GM19023 (cell line): Measurements from ENCODE around the gene PRMT3.
"Not testable (repeated sequence)": the region's sequence is repeated elsewhere in the genome, so short reads cannot be mapped to it uniquely, and the experiment has no call there.

ENCODE experiments used
- ATAC-seq: cut with Tn5 transposase; IDR thresholded peaks from one replicate; pipeline ENCODE4 v1.9.1; 2021; ENCODE audit warnings: mild to moderate bottlenecking, moderate library complexity; ENCODE audit not compliant: unreplicated experiment

The PRMT3 gene

DNA sequence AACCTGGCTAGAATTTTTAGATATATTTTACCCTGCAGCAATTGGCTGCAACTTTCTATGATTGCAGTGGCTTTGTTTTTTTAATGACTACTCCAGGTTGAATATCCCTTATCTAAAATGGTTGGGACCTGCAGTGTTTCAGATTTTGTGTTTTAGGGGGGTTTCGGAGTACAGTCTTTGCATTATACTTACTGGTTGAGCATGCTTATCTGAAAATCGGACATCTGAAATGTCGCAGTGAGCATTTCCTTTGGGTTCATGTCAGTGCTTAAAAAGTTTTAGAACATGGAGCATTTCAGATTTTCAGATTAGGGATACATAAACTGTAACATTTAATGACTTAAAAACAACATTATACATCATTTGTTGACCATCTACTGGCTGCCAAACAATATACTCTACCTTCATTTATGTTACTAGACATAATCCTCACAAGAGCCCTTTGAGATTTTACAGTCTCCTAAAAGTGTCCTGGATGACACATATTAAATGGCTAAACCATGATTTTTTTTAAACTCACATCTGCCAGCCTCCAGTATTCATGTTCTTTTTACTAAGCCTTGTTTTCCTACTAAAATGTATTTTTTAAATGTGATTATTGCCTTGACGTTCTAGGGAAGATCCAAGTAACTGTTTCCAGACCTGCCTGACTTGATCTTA is 66.3 kb downstream of the PRMT3 start:
- no peak for ATAC-seq

DNA sequence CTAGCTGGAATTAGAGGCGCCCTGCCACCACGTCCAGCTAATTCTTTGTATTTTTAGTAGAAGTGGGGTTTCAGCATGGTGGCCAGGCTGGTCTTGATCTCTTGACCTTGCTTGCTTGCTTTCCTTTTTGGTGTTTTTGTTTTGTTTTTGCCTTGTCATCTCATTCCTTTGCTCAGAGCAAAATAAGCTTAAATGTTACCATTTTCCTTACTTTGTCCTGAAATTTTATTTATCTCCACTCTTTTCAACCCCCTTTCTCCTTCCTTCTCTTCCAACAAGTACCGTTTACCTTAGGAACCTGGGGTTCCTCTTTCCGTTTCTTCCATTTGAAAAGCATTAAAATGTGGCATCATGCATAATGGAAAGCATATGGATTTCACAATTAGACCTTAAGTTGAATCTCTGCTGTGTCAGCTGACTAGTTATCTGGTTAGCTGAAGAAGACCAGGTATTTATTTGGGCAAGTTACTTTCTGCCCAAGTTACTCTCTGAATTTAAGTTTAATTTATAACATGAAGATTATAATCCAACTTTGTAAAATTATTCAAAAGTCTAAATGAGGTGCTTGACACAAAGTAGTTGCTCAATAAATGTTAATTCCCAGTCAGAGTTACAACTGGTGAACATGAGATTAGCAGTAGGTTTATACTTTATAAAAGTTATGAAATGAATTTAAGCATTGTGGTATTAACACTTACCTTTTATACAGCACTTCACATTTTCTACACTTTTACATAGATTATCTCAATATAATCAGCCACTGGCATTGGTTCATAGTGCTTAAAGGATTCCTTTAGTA is 69.7 kb downstream of the PRMT3 start:
- ATAC-seq: no peak

DNA sequence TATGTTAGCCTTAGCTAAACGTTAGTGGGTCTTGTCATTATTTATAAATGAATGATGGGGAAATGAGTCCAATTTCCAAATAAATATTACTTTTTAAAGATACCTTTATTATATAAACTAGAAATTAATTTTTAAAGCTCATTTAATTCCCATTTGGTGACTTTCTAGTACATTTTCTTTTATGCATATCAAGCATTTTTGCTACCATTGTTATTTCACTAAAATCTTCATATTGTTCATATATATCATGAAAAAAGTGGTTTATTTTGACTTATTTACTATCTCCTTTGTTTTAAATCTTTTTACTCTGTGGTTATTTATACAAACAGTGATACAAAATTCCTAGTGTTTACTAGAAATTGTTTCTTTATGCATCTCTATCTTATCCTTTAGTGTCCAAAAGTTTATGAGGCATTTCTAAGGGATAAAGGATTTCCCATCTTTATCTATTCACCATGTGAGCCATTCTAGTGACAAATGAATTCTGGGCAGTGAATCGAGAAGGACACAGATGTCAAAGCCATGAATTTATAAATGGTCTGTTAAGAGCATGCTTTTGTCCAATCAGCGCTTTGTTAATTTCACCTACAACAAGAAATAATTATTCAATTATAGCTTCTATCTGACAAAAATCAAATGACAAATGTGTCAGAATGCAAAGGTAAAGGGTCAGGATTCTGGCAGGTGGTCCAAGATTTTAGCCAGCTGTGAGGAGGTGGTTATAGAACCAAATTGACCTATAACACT is 70.6 kb downstream of the PRMT3 start:
- ATAC-seq: no peak

DNA sequence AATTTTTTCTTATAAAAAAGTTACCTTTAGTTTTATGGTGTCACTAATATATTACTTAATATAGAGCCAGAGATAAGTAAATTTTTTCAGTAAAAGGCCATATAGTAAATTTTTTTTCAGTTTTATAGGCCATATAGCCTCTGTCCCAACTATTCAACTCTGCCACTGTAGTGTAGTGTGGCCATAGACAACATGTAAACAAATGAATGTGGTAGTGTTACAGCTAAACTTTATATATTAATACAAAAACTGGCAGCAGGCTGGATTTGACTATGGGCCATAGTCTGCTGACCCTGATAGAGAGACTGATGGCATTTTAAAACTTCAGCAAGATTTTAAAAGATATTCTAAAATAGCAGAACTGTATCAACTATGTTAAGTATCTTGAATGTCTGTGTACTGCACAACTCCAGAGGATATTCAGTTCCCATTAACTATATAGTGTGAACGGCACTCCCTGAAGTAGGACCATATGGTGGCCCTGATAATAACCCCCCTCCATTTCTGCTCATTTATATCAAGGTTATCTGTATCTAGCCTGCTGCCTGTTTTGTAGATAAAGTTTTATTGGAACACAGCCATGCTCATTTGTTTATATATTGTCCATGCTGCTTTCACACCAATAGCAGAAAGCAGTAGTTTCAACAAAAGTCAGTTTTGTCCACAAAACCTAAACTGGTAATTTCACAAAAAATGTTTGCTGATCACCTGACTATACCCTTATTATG is 71.6 kb downstream of the PRMT3 start:
- ATAC-seq: no peak

DNA sequence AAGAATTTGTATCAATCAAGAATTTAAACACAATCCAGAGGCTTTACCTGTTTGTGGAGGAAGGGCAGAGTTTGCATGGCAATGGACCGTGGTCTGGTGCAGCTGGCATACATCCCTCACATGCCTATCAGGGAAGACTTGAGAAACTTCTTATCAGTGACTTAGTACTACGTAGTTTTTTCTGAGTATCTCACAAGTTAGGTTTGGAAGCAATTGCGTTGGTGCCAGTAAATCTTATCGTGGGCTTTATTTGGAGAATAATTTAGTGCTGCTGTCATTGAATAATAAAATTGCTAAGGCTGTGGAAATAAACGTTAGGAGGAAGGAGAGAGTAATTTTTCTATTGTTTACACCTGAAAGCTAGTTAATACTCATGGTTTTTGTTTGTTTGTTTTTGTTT is 72.3 kb downstream of the PRMT3 start:
- ATAC-seq: no peak

DNA sequence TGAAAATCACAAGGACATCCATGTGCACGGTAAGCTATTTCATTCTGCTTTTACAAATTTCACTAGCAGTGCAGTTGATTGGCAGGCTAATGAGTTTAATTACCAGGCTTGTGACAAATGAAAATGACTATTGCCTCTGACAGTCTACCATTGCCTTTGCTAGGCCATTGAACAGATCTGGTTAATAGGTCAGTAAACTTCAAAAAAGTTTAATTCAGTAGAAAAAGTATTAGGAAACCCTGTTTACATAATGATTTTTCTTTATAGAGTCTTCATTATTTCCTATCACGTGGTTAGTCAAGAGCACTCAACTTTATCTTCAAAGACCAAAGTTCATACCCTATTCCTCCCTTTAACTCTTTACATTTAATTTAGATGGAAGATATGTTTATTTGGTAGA is 77.0 kb downstream of the PRMT3 start:
- ATAC-seq: no peak

DNA sequence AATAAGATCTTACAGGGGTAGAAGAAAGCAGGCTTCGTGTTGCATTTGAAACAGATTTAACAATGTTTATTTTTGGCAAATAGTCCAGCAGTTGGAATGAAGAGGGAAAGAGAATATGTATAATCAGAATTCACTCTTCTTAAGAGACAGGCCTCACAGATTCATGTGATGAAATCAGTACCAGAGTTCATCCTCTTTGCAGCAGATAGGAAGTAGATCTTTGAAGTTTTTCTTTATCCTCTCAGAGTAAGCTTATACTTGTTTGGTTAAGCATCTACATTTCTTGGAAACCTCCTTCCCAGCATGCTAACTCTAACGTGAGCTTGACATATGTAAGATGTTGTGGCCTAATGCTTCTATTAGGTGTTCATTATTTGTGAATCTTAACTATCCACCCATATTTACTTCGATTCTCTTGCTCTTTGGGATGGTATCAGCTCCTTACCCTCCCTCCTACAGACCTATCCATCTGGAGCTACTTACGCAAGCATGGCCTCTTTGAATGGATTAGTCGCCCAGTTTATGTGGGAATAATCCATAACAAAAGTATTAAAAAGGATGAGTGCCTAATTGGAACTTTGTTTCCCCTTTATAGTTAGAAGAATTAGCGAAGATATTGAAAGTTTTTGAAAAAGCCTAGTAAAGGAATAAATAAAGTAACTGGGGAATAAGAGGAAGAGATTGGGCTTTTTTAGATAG is 80.1 kb downstream of the PRMT3 start:
- no peak for ATAC-seq

DNA sequence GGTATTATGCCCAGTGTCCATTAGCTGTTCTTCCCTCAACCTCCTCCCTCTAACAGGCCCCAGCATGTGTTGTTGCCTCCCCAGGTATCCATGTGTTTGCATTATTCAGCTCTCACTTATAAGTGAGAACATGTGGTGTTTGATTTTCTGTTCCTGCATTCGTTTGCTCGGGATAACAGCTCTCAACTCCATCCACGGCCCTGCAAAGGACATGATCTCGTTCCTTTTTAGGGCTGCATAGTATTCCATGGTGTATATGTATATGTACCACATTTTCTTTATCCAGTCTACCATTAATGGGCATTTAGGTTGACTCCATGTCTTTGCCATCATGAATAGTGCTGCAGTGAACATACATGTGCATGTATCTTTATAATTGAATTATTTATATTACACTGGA is 82.8 kb downstream of the PRMT3 start:
- ATAC-seq: no peak

DNA sequence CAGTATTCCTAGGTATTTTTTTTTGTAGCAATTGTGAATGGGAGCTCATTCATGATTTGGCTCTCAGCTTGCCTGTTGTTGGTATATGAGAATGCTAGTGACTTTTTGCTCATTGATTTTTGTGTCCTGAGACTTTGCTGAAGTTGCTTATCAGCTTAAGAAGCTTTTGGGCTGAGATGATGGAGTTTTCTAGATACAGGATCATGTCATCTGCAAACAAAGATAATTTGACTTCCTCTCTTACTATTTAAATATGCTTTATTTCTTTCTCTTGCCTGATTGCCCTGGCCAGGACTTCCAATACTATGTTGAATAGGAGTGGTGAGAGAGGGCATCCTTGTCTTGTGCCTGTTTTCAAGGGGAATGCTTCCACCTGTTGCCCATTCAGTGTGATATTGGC is 84.4 kb downstream of the PRMT3 start:
- ATAC-seq: not testable (repeated sequence)

DNA sequence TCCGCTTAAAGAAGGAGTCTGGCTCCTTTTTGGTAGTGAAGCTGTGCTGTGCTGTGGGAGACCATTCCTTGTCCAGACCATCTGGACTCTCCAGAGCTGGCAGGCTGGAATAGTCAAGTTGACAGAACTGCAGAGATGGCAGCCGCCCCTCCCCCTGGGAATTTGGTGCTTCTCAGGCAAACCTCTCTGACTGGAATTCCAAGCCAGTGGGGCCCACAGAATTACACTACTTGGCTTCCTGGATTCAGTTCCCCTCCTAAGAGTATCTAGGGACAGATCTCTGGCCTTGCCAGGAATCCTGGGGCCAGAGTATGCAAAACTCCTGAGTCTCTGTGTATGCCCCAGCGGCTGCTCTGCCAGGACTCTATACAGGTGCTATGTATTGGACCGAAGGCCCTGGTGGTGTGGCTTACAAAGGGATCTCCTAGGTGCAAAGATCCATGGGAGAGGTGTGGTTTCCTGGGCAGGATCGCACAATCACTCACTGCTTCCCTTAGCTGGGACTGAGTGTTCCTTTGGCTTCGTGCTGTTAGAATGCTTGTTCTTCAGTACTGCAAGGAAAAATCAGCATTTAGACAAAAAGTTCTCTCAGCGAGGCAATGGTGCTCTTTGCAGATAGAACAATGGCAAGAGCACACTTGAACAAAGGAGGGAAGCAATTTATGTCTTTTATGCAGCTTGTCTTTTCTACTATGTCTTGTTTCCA is 86.8 kb downstream of the PRMT3 start:
- no peak for ATAC-seq

DNA sequence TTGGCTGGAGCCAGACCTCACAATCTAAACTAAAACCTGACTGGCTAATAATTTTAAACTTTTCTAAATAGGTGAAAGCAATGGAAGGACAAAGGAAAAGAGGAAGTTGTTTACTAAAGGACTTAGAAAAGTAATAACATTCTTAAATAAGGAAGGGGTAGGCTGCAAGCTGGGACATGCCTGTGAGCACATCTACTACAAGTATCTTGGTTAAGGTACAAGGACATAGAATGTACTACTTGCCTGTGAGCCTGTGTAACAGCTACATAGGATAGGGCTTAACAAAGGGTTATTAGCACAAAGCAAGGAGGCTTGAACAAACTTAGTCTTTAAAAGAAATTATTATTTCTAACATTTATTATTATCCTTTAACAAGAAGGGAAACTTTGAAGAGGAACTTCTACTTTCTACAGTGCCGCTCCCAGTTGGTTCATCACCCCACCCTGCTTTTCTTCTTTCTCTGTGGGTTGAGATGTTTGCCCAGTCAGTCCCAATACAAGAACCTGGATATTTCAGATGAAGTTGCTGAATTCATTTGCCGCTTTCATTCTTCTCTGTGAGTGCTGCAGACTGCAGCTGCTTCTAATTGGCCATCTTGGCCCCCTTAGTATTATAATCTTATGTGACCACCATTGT is 87.5 kb downstream of the PRMT3 start:
- no peak for ATAC-seq

DNA sequence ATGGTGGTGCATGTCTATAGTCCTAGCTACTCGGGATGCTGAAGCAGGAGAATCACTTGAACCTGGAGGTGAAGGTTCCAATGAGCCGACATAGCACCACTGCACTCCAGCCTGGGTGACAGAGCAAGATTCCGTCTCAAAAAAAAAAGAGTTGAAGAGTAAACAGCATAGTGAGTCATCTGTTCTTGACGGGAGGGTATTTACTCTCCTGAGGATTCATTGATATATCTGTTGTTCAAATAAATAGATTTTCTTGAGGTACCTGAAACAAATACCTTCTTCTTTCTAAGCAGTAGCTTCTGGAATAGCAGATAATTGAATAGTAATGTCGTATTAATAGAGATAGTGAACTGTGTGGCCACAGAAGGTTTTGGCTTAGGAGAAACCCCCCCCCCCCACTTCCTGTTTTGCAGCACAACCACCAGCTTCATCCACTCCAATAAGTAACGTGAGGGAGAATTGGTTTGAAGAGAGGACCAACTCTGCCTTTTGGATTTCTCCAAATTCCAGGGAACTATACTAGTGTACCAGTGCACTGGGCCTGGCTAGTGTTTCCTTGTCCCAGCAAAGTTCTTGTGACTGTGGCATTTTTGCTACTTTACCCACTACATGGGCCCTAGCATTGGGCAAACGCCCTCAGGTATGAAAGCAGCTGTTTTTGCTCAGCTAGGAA is 90.0 kb downstream of the PRMT3 start:
- no peak for ATAC-seq

DNA sequence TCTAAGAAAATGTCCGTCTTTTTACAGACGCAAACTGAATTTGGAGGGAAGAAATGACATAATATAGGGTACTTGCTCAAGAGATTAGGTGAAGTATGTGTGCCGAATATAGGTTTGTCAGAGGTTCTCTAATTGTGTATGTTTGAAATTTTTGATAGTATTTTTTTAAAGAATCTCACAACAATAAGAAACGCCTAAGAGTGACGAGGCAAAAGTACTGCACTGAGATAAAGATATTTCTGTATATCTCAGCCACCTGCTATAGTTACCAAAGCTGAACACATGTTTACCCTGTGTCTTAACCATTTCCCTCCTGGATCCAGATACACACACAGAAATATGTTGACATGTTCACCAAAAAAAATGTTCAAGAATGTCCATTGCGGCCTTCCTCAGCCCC is 92.0 kb downstream of the PRMT3 start:
- no peak for ATAC-seq

DNA sequence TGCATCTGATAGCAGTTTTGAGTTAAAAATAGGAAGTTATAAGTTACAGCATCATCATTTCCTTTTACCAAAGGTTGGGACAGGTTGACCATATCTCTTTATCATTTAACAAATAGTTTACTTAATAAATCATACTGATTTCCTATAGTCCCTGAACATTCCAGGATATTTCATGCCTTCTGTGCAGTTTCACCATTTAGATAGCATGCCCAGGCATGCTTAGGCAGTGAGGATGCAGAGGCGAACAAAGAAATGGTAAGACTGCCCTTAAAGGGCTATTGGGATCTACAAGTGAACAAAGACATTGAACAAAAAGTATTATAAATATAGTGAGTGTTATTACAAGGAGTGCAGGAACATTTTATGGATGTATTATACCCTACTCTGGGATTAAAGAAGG is 96.4 kb downstream of the PRMT3 start:
- ATAC-seq: no peak

DNA sequence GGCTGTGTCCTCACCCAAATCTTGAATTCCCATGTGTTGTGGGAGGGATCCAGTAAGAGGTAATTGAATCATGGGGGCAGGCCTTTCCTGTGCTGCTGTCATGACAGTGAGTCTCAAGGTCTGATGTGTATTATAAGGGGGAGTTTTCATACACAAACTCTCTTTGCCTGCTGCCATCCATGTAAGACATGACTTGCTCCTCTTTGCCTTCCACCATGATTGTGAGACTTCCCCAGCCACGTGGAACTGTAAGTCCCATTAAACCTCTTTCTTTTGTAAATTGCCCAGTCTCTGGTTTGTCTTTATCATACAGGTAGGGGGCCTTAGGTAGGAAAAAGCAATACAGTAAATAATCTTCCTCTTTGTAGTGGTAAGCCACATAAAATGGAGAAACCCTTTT is 96.9 kb downstream of the PRMT3 start:
- not testable (repeated sequence) for ATAC-seq

DNA sequence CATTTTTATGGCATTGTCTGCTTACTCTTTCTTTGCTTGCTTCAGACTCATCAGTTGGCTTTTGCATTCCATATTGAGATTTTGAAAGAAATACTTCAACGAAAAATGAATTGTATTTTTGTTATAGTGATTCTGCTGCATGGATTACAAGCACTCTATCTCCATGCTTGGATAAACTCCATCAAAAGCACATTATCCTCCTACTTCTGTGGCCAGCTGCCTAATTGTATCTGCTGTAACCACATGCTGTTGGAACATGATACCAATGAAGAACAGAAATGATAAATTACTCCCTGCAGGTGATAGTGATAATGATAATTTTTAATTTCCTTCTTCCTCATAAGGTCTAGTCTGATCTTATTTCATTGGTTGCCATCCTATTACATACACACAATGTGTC is 100.8 kb downstream of the PRMT3 start:
- no peak for ATAC-seq

DNA sequence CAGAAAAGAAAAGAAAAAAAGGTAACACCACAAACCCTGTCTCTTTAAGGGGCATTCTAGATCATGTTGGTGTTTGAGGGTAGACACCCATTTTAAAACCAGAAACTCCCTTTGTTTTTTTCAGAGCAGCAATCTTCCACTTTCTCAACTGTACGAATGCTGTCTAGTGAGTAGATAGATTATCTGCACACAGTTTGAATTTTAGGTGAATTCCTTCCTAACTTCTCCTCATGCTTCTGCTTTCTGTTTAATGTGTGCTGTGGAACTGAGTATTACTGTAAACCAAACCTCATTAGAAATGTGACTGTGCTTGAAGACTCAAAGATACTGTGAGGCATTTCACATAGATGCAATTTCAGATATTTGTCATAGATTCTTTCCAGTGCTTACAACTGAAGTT is 102.4 kb downstream of the PRMT3 start:
- ATAC-seq: peak; percentile 87

DNA sequence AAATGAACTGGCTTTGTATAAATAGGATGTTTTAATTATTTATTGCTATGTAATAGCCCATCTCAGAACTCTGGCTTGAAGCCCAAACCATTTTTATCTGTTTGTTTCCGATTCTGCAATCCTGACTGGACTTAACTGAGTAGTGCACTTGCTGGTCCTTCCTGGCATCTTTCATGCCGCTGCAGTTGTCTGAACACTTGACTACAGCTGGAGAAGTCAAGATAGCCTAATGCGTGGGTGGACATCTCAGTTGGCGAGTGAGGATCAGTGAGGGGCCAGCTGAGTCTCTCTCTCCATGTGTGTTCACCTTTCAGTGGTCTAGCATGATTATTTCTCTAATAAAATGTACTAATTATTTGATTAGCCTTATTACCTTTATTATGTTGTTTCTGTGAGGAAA is 105.8 kb downstream of the PRMT3 start:
- no peak for ATAC-seq
